ENCODE results near the gene ECM2. TPM values are rescaled to one million over a fixed set of nuclear protein-coding genes. Genes with fewer than 3 reads are reported as not detected.

ECM2 gene
- total and polyA plus RNA-seq, 2 of the 8 experiments (the other 6 are each of a cell fraction or from before 2014, with no cell fraction given) = not detected

DNA sequence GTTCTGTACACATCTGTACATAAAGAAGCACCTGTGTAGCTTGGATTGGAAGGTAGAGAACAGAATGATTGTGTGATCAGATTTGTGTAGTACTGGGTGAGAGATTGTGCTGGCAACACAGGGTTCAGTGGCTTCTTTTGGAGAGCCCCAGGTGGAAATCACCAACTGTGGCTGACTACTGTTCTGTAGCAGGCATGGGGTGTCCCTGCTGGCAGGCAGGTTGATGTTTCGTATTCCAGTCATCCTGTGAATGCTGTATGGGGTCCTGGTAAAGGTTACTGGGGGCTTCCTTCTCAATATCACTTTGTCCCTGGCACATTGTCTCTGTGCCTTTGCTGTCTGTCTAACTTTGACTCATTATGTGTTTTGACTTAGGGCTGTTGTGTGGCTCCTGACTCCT lies 58.8 kb downstream of the ECM2 start (continued):
- TF ChIP-seq SUZ12 (IDR thresholded peaks at IDR 0.05; ENCODE audit: low read length) (no peak), CBX5 (IDR thresholded peaks at IDR 0.05; ENCODE audit: low read depth, low read length) (no peak)
